H9 (cell line): ENCODE data around the gene PEPD. TPM values are rescaled to one million over a fixed set of nuclear protein-coding genes. Genes with fewer than 3 reads are reported as not detected.
A peak's percentile ranks its signal among the peaks of the same experiment; 100 is the strongest.

Experiments used
- DNase-seq: peaks from one replicate; pipeline ENCODE4 v3.0.0-alpha.2; 2017
- H2AFZ ChIP-seq: one replicate; pipeline ENCODE4 v1.6.1; 2013; ENCODE audit warnings: mild to moderate bottlenecking, low read length, control low read depth, moderate library complexity
- H2AK5ac ChIP-seq: 2 replicates; pipeline ENCODE4 v1.6.1; 2013; ENCODE audit warnings: low read length, control low read depth, mixed read lengths; ENCODE audit not compliant: insufficient read length
- H2BK120ac ChIP-seq: one replicate; pipeline ENCODE4 v1.6.1; 2013; ENCODE audit warnings: low read depth, mild to moderate bottlenecking, low read length, control low read depth, inconsistent platforms; ENCODE audit not compliant: poor library complexity, severe bottlenecking
- H2BK12ac ChIP-seq: 2 replicates; pipeline ENCODE4 v1.6.1; 2013; ENCODE audit warnings: low read length, control low read depth, mixed read lengths, low read depth; ENCODE audit not compliant: insufficient read length
- H2BK15ac ChIP-seq: 2 replicates; pipeline ENCODE4 v1.6.1; 2013; ENCODE audit warnings: low read depth, low read length, control low read depth
- H2BK20ac ChIP-seq: one replicate; pipeline ENCODE4 v1.6.1; 2013; ENCODE audit warnings: low read depth, mild to moderate bottlenecking, low read length, control low read depth, inconsistent platforms; ENCODE audit not compliant: poor library complexity, severe bottlenecking
- H2BK5ac ChIP-seq: 2 replicates; pipeline ENCODE4 v1.6.1; 2013; ENCODE audit warnings: low read length, control low read depth, mixed read lengths; ENCODE audit not compliant: insufficient read length
- H3K14ac ChIP-seq: 2 replicates; pipeline ENCODE4 v1.6.1; 2013; ENCODE audit warnings: low read length, control low read depth; ENCODE audit not compliant: insufficient read depth
- H3K18ac ChIP-seq: 2 replicates; pipeline ENCODE4 v1.6.1; 2013; ENCODE audit warnings: low read depth, mild to moderate bottlenecking, mixed read lengths, low read length, control low read depth; ENCODE audit not compliant: insufficient read length
- H3K23ac ChIP-seq: 2 replicates; pipeline ENCODE4 v1.6.1; 2013; ENCODE audit warnings: low read length, control low read depth, mixed read lengths, low read depth; ENCODE audit not compliant: insufficient read length
- H3K23me2 ChIP-seq: 2 replicates; pipeline ENCODE4 v1.6.1; 2013; ENCODE audit warnings: low read depth, mild to moderate bottlenecking, mixed read lengths, low read length, control low read depth; ENCODE audit not compliant: insufficient read length, poor library complexity, severe bottlenecking
- H3K27ac ChIP-seq: 2 replicates; pipeline ENCODE4 v1.5.1; 2013; ENCODE audit warnings: low read length, control low read depth, mixed read lengths, low read depth; ENCODE audit not compliant: insufficient read length
- H3K27me3 ChIP-seq: 2 replicates; pipeline ENCODE4 v1.6.1; 2013; ENCODE audit warnings: low read length, control low read depth, inconsistent platforms; ENCODE audit not compliant: insufficient read depth
- H3K4ac ChIP-seq: 2 replicates; pipeline ENCODE4 v1.6.1; 2013; ENCODE audit warnings: low read depth, mild to moderate bottlenecking, control low read depth, inconsistent platforms, low read length, moderate library complexity
- H3K4me1 ChIP-seq: 2 replicates; pipeline ENCODE4 v1.6.1; 2013; ENCODE audit warnings: low read length, control low read depth, inconsistent platforms; ENCODE audit not compliant: insufficient read depth
- H3K4me2 ChIP-seq: 2 replicates; pipeline ENCODE4 v1.6.1; 2013; ENCODE audit warnings: low read length, control low read depth, mixed read lengths; ENCODE audit not compliant: insufficient read length, insufficient read depth
- H3K56ac ChIP-seq: 2 replicates; pipeline ENCODE4 v1.6.1; 2013; ENCODE audit warnings: low read depth, mild to moderate bottlenecking, mixed read lengths, low read length, control low read depth; ENCODE audit not compliant: insufficient read length
- H3K79me1 ChIP-seq: 2 replicates; pipeline ENCODE4 v1.6.1; 2013; ENCODE audit warnings: low read depth, mild to moderate bottlenecking, moderate library complexity, low read length, control low read depth, inconsistent platforms; ENCODE audit not compliant: insufficient read depth, poor library complexity, severe bottlenecking
- H3K79me2 ChIP-seq: 2 replicates; pipeline ENCODE4 v1.6.1; 2013; ENCODE audit warnings: low read length, control low read depth, inconsistent platforms; ENCODE audit not compliant: insufficient read depth
- H3K9ac ChIP-seq: 2 replicates; pipeline ENCODE4 v1.6.1; 2013; ENCODE audit warnings: low read length, control low read depth, mixed read lengths; ENCODE audit not compliant: insufficient read length; ENCODE audit errors: extremely low read depth
- H3K9me3 ChIP-seq: one replicate; pipeline ENCODE4 v1.6.1; 2013; ENCODE audit warnings: low read depth, low read length, inconsistent platforms; ENCODE audit not compliant: control insufficient read depth
- H3T11ph ChIP-seq: one replicate; pipeline ENCODE4 v1.6.1; 2013; ENCODE audit warnings: mild to moderate bottlenecking, low read length, control low read depth, inconsistent platforms
- H4K20me1 ChIP-seq: one replicate; pipeline ENCODE4 v1.6.1; 2013; ENCODE audit not compliant: control insufficient read depth, insufficient read length, insufficient read depth
- H4K5ac ChIP-seq: 2 replicates; pipeline ENCODE4 v1.6.1; 2013; ENCODE audit warnings: low read depth, mild to moderate bottlenecking, mixed read lengths, low read length, control low read depth; ENCODE audit not compliant: insufficient read length
- H4K8ac ChIP-seq: replicated peaks from 2 replicates; pipeline ENCODE4 v1.6.1; 2013; ENCODE audit warnings: low read length, control low read depth, mixed read lengths, low read depth; ENCODE audit not compliant: insufficient read length
- H4K91ac ChIP-seq: 2 replicates; pipeline ENCODE4 v1.6.1; 2013; ENCODE audit warnings: low read depth, mild to moderate bottlenecking, moderate library complexity, mixed read lengths, low read length, control low read depth; ENCODE audit not compliant: insufficient read length
- H3K27ac Mint-ChIP-seq, 3 experiments: 2 replicates in 2 of 3; 3 replicates in 1 of 3; pipeline ENCODE4 v1.8.0; 2020 to 2021; ENCODE audit warnings: mixed read lengths in 3 of 3, mild to moderate bottlenecking in 1 of 3, moderate library complexity in 1 of 3
- H3K27me3 Mint-ChIP-seq: 2 replicates; pipeline ENCODE4 v1.8.0; 2021; ENCODE audit warnings: low read depth, mild to moderate bottlenecking, moderate library complexity, mixed read lengths
- H3K36me3 Mint-ChIP-seq, 3 experiments: 2 replicates in 2 of 3; 3 replicates in 1 of 3; pipeline ENCODE4 v1.8.0; 2020 to 2021; ENCODE audit warnings: low read depth in 3 of 3, mixed read lengths in 3 of 3; ENCODE audit not compliant: insufficient read depth in 1 of 3
- H3K4me1 Mint-ChIP-seq, 2 experiments: 2 replicates each; pipeline ENCODE4 v1.8.0; 2020; ENCODE audit warnings: mixed read lengths in 2 of 2
- H3K4me3 Mint-ChIP-seq, 2 experiments: 2 replicates in 1 of 2; 3 replicates in 1 of 2; pipeline ENCODE4 v1.8.0; 2020 to 2021; ENCODE audit warnings: mild to moderate bottlenecking in 2 of 2, mixed read lengths in 2 of 2, moderate library complexity in 1 of 2
- H3K9me3 Mint-ChIP-seq, 2 experiments: 2 replicates in 1 of 2; 3 replicates in 1 of 2; pipeline ENCODE4 v1.8.0; 2020; ENCODE audit warnings: mild to moderate bottlenecking in 2 of 2, mixed read lengths in 2 of 2, moderate library complexity in 1 of 2
- WGBS: extraction: QIAGEN DNeasy Blood & Tissue Kit; methylation state at CpG from one replicate; pipeline ENCODE4 v1.1.7; 2013; ENCODE audit warnings: missing lambda C conversion rate, low lambda C conversion rate, mixed read lengths; ENCODE audit not compliant: insufficient read length; ENCODE audit errors: extremely low coverage; 5-methylcytosine and 5-hydroxymethylcytosine counted together
- total RNA-seq: library from RNA; stranded (reverse); gene quantifications from 2 replicates; pipeline ENCODE4 v1.2.1, GENCODE V29; 2021
- TF ChIP-seq, protein P1 (sequence below): fragments of 200-600 bp; sonication (generic); conservative IDR thresholded peaks from 3 replicates; pipeline ENCODE4 v1.8.0; 2021; ENCODE audit warnings: antibody characterized with exemption, mild to moderate bottlenecking

The PEPD gene
- total RNA-seq, 1 experiment from 2014 or later = 52.8 TPM

DNA sequence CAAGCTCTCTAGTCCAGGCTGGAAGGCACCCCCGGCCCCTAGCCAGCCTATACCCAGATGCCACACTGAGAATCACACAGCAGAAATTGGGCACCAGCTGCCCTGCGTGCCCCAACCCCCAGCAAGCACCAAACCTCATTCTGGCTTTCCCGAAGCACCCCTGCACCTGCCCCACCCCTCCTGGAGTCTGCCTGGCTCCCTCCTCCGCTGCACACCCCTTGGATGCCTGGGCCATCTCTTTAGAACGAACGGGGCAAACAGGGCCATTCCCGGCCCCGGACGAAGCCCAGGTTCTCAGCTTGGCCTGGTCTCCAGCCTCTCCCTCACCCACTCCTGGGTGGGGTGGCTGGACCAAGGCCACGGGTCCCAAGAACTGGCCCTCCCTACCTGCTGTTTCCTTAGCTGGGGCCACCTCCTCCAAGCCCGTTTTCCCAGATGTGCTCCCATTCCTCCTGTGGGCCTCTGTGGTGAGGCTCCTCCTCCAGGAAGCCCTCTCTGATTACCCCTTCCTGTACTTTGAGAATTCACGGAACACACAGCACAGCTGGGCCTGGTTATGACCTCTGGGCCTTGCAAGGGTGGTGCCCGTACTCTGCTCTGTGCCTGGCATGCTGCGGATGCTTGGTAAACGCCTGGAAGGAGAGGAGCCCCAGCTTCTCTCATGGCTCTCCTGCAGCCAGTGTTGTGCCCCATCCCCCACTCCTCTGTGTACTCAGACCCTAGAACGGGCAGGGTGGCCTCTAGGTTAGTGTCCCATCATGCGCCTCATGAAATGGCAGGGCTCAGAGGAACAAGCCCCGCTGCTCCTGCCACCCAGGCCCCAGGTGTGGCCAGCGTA, 126.6 kb downstream of the PEPD start:
- H3T11ph ChIP-seq = no peak overlapping the region
- H2BK120ac ChIP-seq = no peak overlapping the region
- H3K79me1 ChIP-seq = no peaks in the 10 kb centered on the region
- H2BK5ac ChIP-seq = no peak overlapping the region
- H3K14ac ChIP-seq = no peak overlapping the region
- no peak overlapping the region for H3K27ac ChIP-seq
- no peaks in the 10 kb centered on the region for H3K23me2 ChIP-seq
- H3K4me1 ChIP-seq = peaks cover 2% of the 10 kb centered on the region; the same call in 1 of the 2 replicates
- no peak overlapping the region for H2BK15ac ChIP-seq
- H3K4me3 Mint-ChIP-seq = no peak overlapping the region
- no CpG with 5 or more reads among the region's 19 CpGs for WGBS
- H3K56ac ChIP-seq = no peak overlapping the region
- TF ChIP-seq, protein P1, sequence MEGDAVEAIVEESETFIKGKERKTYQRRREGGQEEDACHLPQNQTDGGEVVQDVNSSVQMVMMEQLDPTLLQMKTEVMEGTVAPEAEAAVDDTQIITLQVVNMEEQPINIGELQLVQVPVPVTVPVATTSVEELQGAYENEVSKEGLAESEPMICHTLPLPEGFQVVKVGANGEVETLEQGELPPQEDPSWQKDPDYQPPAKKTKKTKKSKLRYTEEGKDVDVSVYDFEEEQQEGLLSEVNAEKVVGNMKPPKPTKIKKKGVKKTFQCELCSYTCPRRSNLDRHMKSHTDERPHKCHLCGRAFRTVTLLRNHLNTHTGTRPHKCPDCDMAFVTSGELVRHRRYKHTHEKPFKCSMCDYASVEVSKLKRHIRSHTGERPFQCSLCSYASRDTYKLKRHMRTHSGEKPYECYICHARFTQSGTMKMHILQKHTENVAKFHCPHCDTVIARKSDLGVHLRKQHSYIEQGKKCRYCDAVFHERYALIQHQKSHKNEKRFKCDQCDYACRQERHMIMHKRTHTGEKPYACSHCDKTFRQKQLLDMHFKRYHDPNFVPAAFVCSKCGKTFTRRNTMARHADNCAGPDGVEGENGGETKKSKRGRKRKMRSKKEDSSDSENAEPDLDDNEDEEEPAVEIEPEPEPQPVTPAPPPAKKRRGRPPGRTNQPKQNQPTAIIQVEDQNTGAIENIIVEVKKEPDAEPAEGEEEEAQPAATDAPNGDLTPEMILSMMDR = no peak
- H2AFZ ChIP-seq = no peak overlapping the region
- H3K4me2 ChIP-seq = no peak overlapping the region
- no peak overlapping the region for H4K5ac ChIP-seq
- H3K9me3 ChIP-seq = no peaks in the 10 kb centered on the region
- peak overlapping the region in 1 of 3 experiments; percentile 85; a peak in 2 of 7 replicates for H3K27ac Mint-ChIP-seq
- no peaks in the 10 kb centered on the region; a peak in 1 of 7 replicates for H3K36me3 Mint-ChIP-seq
- H3K18ac ChIP-seq = no peak overlapping the region
- no peak overlapping the region for H3K4ac ChIP-seq
- H3K27me3 Mint-ChIP-seq = no peaks in the 10 kb centered on the region; the same call in 1 of the 2 replicates
- H2BK12ac ChIP-seq = no peak overlapping the region
- no peak overlapping the region for H4K8ac ChIP-seq
- peaks cover 6 to 27% of the 10 kb centered on the region in 2 experiments; a peak in 2 of 4 replicates for H3K4me1 Mint-ChIP-seq
- H2AK5ac ChIP-seq = no peak overlapping the region
- H3K23ac ChIP-seq = no peak overlapping the region
- no peaks in the 10 kb centered on the region for H3K27me3 ChIP-seq
- no peak overlapping the region for H2BK20ac ChIP-seq
- H4K20me1 ChIP-seq = no peaks in the 10 kb centered on the region
- H3K79me2 ChIP-seq = no peaks in the 10 kb centered on the region
- no peak for DNase-seq
- H3K9ac ChIP-seq = no peak overlapping the region
- H4K91ac ChIP-seq = no peak overlapping the region
- no peaks in the 10 kb centered on the region for H3K9me3 Mint-ChIP-seq
